Kidney (tissue), 14 donors: Measurements from ENCODE around the gene LUZP1. TPM values are rescaled to one million over a fixed set of nuclear protein-coding genes. Genes with fewer than 3 reads are reported as not detected.

Source experiments
- DNase-seq, 5 donors: peaks; one replicate each; pipeline ENCODE4 v3.0.0-alpha.2; 2013 to 2020
- FAIRE-seq: peaks from 2 replicates; lab custom pipeline; 2012; peaks lifted over from hg19 to GRCh38; lab: Jason Lieb, UNC
- H3K27ac ChIP-seq, 2 donors: one replicate each; pipeline ENCODE4 v1.7.0; 2013; ENCODE audit warnings: low read depth in 2 of 2, low read length in 2 of 2, inconsistent platforms in 1 of 2
- H3K27me3 ChIP-seq: one replicate; pipeline ENCODE4 v1.7.1; 2013; ENCODE audit warnings: low read length, inconsistent platforms; ENCODE audit not compliant: control insufficient read depth, insufficient read depth
- H3K36me3 ChIP-seq, 3 donors: one replicate each; pipeline versions ENCODE4 v1.7.0 to v1.7.1; 2013; ENCODE audit warnings: low read length in 3 of 3, control low read depth in 1 of 3, inconsistent platforms in 1 of 3; ENCODE audit not compliant: insufficient read depth in 3 of 3, control insufficient read depth in 2 of 3
- H3K4me1 ChIP-seq, 3 donors: one replicate each; pipeline versions ENCODE4 v1.7.0 to v1.7.1; 2013; ENCODE audit warnings: low read length in 3 of 3, inconsistent platforms in 1 of 3, low read depth in 1 of 3; ENCODE audit not compliant: control insufficient read depth in 2 of 3, insufficient read depth in 2 of 3
- H3K4me3 ChIP-seq, 3 donors: one replicate each; pipeline versions ENCODE4 v1.7.0 to v1.8.1; 2013; ENCODE audit warnings: low read length in 3 of 3, control low read depth in 1 of 3, inconsistent platforms in 1 of 3
- H3K9ac ChIP-seq, 3 donors: one replicate each; pipeline versions ENCODE4 v1.7.0 to v1.7.1; 2013; ENCODE audit warnings: low read length in 3 of 3, control low read depth in 1 of 3, inconsistent platforms in 1 of 3
- H3K9me3 ChIP-seq, 3 donors: one replicate each; pipeline versions ENCODE4 v1.7.0 to v1.7.1; 2013; ENCODE audit warnings: low read length in 3 of 3, control low read depth in 1 of 3, inconsistent platforms in 1 of 3; ENCODE audit not compliant: control insufficient read depth in 2 of 3, insufficient read depth in 1 of 3
- CTCF ChIP-seq: IDR thresholded peaks from 3 replicates; pipeline ENCODE4 v1.5.1; 2012; ENCODE audit warnings: mild to moderate bottlenecking, moderate library complexity, borderline replicate concordance; ENCODE audit not compliant: insufficient read depth; ENCODE audit errors: extremely low read depth
- intact Hi-C: fragments of 100-400 bp; cut with DNase I; formaldehyde crosslinking; loops from one replicate; pipeline ENCODE4 v1.11.1; 2022
- polyA plus RNA-seq: library from polyadenylated mRNA; stranded (reverse); fragments of 350-450 nt; fragmentation: Illumina TruSeq; extraction: RNeasy Lipid Tissue Mini Kit (QIAGEN cat#74804); gene quantifications from one replicate; pipeline ENCODE4 v1.2.3, GENCODE V29; 2014; ENCODE audit warnings: low read depth, low replicate concordance; ENCODE audit not compliant: insufficient read depth
- total RNA-seq: library from RNA; stranded (reverse); fragmentation: NEBNext Ultra II Directional; extraction: Animal tissue kit (Norgen Biotek cat#: 25700); gene quantifications from one replicate; pipeline ENCODE4 v1.2.1, GENCODE V29; 2021
- donor health status: control.
- donor health status: control.
- donor health status: control.
- donor health status: control.
- donor health status: control.
- donor health status: DM: yes; HTN: yes; CAD: no.
- donor health status: Normal renal cell carcinoma (clear cell type).

LUZP1 gene
- total and polyA plus RNA-seq, 2 donors from 2014 or later: 6.7 to 39.0 TPM

GRCh38 chr1:23101101-23101827 is 67.4 kb downstream of the LUZP1 start:
- Histone ChIP-seq H3K36me3 (no peaks in the 10 kb centered on the region), H3K4me1 (peaks cover 0 to 13% (median 3%) of the 10 kb centered on the region in 3 donors), H3K27ac (no peak overlapping the region), H3K4me3 (no peak overlapping the region), H3K9me3 (no peaks in the 10 kb centered on the region), H3K27me3 (no peaks in the 10 kb centered on the region), H3K9ac (no peak overlapping the region)
- intact Hi-C loops: no loop called here
- no peak for TF ChIP-seq CTCF
- no peak for FAIRE-seq
- no peak for DNase-seq

GRCh38 chr1:23100074-23100748 is 68.4 kb downstream of the LUZP1 start:
- Histone ChIP-seq H3K27ac (peak overlapping the region in 1 of 2 donors; percentile 28), H3K4me1 (peaks cover 0 to 13% (median 3%) of the 10 kb centered on the region in 3 donors), H3K9ac (no peak overlapping the region), H3K27me3 (no peaks in the 10 kb centered on the region), H3K36me3 (no peaks in the 10 kb centered on the region), H3K4me3 (no peak overlapping the region), H3K9me3 (no peaks in the 10 kb centered on the region)
- DNase-seq (no peak), FAIRE-seq (no peak)
- intact Hi-C loops: no loop called here
- TF ChIP-seq CTCF: no peak

GRCh38 chr1:23099171-23099536 is 69.5 kb downstream of the LUZP1 start:
- intact Hi-C loops: loop anchor here (5.0 kb wide), 1 partner anchor 88 kb away; no protein-coding TSS in a partner anchor
- peaks cover 0 to 13% (median 3%) of the 10 kb centered on the region in 3 donors for H3K4me1 ChIP-seq
- H3K4me3 ChIP-seq: no peak overlapping the region
- H3K27me3 ChIP-seq: no peaks in the 10 kb centered on the region
- FAIRE-seq: no peak
- DNase-seq: no peak
- no peak for TF ChIP-seq CTCF
- no peak overlapping the region for H3K27ac ChIP-seq
- H3K9ac ChIP-seq: no peak overlapping the region
- H3K36me3 ChIP-seq: peaks cover 0 to 3% (median 3%) of the 10 kb centered on the region in 3 donors
- no peaks in the 10 kb centered on the region for H3K9me3 ChIP-seq
